CD4-positive, alpha-beta T cell treated with Interleukin-10 for 1 hour (primary cell): Measurements from ENCODE around the gene FAM20B.

ENCODE experiments used
- DNase-seq: peaks from one replicate; pipeline ENCODE4 v3.0.0-alpha.2; 2020

FAM20B gene

DNA sequence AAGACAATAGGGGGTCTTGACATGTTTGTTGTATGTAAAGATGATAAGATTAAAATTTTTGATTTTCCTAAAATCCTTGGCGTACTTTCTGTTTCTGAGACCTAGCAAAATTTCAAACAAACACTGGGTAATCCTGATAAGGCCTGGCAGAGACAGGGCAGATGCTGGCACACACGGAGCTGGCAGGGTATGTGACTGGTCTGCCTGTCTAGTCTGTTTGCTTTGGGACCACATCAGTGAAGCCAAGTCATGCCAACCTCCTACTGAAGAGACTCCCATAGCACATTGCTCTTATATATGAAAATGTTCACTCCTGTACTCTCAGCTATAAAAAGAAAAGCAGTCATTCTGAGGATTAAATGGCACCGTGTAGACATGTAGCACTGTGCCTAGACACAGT is 70.2 kb downstream of the FAM20B start:
- DNase-seq: no peak

- DNase-seq: no peak
These were observed 74.2 kb downstream of the FAM20B start for GRCh38 chr1:179099891-179100290.

DNA sequence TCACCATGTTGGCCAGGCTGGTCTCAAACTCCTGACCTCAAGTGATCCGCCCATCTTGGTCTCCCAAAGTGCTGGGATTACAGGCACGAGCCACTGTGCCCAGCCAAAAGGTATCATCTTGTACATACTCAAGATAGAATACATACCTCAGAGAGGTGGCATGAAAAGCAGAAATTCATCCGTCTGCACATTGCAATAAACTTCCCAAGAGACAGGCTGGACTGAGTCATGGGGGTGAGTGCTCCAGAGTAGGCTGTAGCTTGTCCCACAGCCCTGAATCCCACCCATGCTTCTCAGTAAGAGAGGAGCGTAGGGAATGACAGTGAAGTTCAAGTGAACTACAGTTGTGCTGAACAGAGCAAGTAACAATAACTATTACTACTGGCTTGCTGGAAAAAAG is 75.9 kb downstream of the FAM20B start:
- no peak for DNase-seq

DNA sequence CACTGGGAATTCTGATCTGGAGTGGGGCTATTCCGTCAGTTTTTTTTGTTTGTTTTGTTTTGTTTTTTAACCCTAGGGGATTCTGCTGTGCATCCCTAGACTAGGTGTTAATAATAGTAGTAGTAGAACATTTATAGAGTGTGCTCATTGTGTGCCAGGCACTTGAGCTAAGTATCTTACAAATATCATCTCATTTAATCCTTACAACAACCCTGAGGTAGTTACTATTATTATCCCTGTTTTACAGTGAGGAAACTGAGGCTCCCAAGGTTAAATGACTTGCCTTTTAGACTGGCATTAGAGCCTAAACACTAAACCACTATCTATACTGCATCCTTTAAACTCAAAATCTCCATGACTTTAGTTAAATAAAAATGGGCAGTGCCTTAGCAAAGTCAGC is 78.3 kb downstream of the FAM20B start:
- no peak for DNase-seq

DNA sequence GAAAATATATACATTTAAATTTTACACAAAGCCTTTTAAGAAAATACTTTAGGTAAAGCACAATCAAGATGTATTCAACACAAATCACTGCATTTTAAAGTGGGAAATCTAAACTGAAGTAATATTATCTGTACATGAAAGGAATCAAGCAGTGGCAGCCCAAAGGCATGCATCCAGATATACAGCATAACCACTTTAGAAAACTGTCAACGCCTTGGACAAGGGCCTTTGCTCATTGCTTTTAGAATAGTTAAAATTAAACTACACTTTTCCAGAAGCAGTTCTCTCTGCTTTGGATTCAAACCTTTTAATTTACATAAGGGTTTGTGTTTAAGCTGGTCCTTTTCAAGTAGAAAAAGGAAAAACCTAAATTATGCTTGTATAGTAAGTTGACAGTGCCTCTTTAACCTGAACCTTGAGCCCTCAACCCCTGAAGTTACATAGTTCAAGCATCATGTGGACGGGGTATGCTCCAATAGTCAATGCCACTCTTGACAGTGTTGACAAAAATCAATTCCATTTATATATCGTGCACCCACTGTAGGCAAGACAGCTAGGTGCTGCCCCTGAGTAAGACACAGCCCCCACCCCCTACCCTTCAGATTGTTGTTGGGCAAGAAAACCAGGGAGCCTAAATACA is 79.0 kb downstream of the FAM20B start:
- DNase-seq: no peak

DNA sequence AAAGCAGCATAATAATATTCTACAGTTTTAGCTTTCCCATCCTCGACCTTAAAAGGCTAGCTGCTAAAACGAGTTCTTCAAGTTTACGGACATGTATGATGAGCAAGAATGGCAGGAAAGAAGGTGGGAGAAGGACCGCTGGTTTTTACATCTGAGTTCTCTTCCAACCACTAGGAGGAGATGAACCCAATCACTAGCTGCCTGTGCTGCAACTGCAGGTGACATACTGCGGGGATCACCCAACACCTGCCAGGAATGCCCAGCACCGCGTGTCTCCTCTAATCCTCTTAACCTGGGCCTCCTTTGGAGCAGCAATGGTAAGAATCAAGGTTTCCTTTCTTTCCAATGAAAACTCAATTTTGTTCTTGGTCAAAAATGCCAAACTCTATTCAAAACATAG is 79.7 kb downstream of the FAM20B start:
- DNase-seq: no peak

DNA sequence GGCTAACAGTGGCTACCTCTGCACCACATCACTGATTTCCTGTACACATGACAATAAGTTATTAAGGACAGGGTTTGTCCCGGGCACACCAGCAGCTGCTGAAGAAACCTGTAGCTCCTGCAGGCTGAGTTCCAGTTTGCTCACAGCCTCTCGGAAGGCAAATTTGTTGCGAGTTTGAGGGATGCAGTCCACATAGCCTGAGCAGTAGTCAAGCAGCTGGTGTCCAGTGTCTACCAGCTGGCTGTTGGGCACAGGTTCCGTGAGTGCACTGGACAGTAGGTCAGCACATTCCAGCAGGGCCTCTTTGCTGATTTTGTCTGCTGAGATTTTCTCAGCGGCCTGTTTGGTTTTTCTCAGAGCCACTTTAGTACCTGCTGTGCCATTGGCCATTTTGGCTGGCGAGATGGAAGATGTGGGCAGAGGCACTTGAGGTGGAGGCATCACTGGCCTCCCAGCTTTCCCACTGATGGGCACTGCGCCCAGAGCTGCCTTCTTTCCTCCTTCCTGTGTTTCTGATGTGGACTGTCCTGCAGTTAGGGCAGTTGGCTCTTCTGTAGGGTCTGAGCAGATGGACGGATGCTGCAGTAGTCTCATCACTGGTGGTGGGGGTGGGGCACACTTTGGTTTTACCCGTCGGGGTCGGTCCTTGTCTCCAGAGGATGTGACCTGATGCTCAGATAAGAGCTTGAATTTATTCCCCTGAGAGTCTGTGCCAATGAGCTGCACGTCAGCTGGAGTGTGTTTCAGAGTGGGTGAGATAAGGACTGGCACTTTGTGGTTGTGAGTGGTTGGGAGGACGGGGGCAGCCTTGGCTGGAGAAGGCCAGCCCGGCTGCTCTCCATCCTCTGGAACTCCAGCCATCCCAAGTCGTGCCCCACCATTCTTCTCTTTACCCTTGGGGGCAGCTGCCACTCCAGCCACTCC is 82.3 kb downstream of the FAM20B start:
- no peak for DNase-seq

GRCh38 chr1:179108644-179109043 is 83.0 kb downstream of the FAM20B start:
- no peak for DNase-seq

DNA sequence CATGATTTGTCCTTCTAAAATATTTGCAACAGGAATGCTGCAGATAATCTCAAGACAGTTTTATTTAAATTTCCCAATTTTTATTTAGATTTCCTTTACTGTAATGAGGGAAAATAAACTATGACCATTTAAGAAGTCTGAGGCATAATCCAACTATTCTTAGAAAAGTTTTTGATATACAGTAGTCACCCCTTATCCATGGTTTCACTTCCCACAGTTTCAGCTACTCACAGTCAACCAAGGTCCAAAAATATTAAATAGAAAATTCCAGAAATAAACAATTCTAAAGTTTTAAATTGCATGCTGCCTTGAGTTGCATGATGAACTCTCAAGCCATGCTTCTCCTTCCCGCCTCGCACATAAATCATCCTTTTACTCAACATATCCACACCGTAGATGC is 89.5 kb downstream of the FAM20B start:
- no peak for DNase-seq

DNA sequence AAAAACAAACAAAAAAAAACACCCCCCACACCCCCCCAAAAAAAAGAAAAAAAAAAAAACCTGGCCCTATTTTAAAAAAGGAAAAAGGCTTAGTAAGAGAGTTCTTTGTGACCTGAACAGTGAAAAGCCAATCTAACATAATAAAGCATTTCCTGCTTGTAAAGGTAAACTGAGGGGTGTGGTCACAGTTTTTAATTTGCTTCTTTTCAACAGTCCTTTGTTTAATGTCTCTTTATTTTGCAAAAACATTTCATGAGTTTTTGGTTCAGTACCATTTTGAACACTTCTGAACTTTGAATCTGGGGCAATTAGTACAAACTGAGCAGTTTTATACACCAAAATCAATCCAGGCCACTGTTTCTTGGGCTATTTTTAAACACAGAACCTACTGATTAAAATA is 93.8 kb downstream of the FAM20B start:
- no peak for DNase-seq

DNA sequence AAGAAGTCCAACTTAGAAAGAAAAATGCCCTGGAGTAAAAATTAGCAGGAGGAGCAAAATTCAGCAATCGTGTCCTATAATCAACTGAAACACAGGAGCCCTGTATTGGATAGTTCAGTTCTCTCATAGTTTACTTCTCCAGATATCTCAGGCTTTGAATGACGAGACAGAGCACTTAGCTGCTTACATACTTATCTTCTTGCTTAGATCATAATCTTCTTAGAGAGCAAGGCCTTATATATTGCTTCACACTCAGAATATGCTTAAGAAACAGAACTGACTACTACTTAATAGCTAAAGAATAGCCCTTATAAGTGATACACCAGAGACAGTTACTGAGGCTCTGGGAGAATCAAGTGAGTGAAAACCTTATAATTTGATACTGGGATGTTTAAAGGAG is 95.0 kb downstream of the FAM20B start:
- no peak for DNase-seq

GRCh38 chr1:179121159-179121938 is 95.7 kb downstream of the FAM20B start:
- peak; percentile 62 for DNase-seq

- no peak for DNase-seq
These were observed 99.2 kb downstream of the FAM20B start for GRCh38 chr1:179124873-179125272.
